Measurements from ENCODE around the gene TET2. TPM values are rescaled to one million over a fixed set of nuclear protein-coding genes. Genes with fewer than 3 reads are reported as not detected.

TET2 gene
- total RNA-seq, 1 experiment from 2014 or later, result 3.4 TPM

DNA sequence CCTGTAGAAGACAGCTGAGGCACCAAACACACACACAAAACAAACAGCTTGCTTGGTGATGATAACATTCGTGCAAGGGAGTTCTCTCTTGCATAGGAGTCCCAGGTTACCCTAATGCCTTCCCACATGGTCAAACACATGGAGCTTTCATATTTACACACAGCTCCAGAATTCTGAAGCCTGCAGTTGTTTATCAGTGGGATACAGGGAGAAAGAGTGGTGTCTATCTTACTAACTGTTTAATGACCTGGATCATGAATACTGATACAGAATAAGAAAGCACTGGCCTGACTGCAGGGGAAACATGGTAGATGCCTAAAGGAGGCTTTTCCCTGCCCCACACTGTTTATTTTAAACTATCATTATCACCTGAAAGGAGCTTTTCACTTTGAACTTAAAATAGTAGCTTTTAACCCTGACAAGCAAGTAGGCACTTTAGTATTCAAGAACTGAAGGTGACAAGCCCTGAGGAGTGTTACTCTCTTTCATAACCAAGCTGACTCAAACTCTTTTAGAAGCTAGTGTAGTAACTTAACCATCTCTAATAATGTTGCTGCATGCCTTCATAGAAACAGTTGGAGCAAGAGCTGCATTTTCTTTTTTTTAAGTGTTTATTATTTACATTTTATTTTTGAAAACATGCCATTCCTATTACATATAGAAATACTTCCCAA, 15.6 kb downstream of the TET2 start:
- no peaks in the 10 kb centered on the region for H3K9me3 Mint-ChIP-seq
- ATAC-seq, result peak; percentile 59
- H3K36me3 Mint-ChIP-seq, result no peaks in the 10 kb centered on the region
- no peak overlapping the region for H3K27ac Mint-ChIP-seq
- POLR2A ChIA-PET, result no interaction called here
- peaks cover 18% of the 10 kb centered on the region for H3K4me1 Mint-ChIP-seq
- no peak overlapping the region for H3K4me3 Mint-ChIP-seq
- H3K27me3 Mint-ChIP-seq (ENCODE audit: low read depth), result peaks cover 95% of the 10 kb centered on the region
- CTCF ChIA-PET, result no interaction called here
- TF ChIP-seq GABPB1 (CRISPR knock-in tag; IDR thresholded peaks at IDR 0.05) (no peak), ATF1 (CRISPR knock-in tag; IDR thresholded peaks at IDR 0.05) (no peak), ZNF416 (CRISPR knock-in tag; IDR thresholded peaks at IDR 0.05) (no peak), TEAD4 (CRISPR knock-in tag; IDR thresholded peaks at IDR 0.05) (no peak)
- TF ChIP-seq, protein P1, sequence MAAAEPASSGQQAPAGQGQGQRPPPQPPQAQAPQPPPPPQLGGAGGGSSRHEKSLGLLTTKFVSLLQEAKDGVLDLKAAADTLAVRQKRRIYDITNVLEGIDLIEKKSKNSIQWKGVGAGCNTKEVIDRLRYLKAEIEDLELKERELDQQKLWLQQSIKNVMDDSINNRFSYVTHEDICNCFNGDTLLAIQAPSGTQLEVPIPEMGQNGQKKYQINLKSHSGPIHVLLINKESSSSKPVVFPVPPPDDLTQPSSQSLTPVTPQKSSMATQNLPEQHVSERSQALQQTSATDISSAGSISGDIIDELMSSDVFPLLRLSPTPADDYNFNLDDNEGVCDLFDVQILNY (CRISPR knock-in tag; IDR thresholded peaks at IDR 0.05), result no peak
- TF ChIP-seq, protein P2, sequence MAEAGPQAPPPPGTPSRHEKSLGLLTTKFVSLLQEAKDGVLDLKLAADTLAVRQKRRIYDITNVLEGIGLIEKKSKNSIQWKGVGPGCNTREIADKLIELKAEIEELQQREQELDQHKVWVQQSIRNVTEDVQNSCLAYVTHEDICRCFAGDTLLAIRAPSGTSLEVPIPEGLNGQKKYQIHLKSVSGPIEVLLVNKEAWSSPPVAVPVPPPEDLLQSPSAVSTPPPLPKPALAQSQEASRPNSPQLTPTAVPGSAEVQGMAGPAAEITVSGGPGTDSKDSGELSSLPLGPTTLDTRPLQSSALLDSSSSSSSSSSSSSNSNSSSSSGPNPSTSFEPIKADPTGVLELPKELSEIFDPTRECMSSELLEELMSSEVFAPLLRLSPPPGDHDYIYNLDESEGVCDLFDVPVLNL (CRISPR knock-in tag; IDR thresholded peaks at IDR 0.05; ENCODE audit: borderline replicate concordance, low read depth), result no peak
- no peak for DNase-seq (ENCODE audit: low spot score)

DNA sequence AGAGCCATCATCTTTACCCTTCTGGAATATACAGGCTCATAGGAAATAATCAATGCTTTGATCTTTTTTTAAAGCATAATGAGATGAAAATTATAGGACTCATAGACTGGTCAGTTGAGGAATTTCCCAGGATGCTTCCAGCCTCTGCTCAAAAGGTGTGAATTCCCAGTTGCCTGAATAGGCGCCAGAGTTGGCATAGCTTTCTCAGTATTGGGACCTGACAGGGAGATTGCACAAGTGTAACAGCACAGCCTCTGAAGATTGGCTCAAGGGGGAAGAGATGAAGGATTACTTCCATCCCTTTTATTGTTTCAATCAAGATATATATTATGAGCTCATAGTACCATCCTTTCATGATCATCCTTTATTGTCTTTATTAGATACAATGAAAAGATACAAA, 17.9 kb downstream of the TET2 start:
- Mint-ChIP-seq H3K27ac (no peak overlapping the region), H3K4me3 (no peak overlapping the region), H3K9me3 (no peaks in the 10 kb centered on the region), H3K36me3 (no peaks in the 10 kb centered on the region), H3K27me3 (ENCODE audit: low read depth) (peaks cover 93% of the 10 kb centered on the region), H3K4me1 (peaks cover 8% of the 10 kb centered on the region)
- no peak for ATAC-seq
- ChIA-PET POLR2A (interaction anchor here (0.6 kb wide), 1 partner anchor 21 kb away, joined by 5 read pairs; no protein-coding TSS in a partner anchor), CTCF (interaction anchor here (0.6 kb wide), 1 partner anchor 32 kb away, joined by 3 read pairs; no protein-coding TSS in a partner anchor)
- no peak for DNase-seq (ENCODE audit: low spot score)
- TF ChIP-seq, protein P3, sequence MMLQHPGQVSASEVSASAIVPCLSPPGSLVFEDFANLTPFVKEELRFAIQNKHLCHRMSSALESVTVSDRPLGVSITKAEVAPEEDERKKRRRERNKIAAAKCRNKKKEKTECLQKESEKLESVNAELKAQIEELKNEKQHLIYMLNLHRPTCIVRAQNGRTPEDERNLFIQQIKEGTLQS (CRISPR knock-in tag; conservative IDR thresholded peaks at IDR 0.05), result no peak
- TF ChIP-seq, protein P4, sequence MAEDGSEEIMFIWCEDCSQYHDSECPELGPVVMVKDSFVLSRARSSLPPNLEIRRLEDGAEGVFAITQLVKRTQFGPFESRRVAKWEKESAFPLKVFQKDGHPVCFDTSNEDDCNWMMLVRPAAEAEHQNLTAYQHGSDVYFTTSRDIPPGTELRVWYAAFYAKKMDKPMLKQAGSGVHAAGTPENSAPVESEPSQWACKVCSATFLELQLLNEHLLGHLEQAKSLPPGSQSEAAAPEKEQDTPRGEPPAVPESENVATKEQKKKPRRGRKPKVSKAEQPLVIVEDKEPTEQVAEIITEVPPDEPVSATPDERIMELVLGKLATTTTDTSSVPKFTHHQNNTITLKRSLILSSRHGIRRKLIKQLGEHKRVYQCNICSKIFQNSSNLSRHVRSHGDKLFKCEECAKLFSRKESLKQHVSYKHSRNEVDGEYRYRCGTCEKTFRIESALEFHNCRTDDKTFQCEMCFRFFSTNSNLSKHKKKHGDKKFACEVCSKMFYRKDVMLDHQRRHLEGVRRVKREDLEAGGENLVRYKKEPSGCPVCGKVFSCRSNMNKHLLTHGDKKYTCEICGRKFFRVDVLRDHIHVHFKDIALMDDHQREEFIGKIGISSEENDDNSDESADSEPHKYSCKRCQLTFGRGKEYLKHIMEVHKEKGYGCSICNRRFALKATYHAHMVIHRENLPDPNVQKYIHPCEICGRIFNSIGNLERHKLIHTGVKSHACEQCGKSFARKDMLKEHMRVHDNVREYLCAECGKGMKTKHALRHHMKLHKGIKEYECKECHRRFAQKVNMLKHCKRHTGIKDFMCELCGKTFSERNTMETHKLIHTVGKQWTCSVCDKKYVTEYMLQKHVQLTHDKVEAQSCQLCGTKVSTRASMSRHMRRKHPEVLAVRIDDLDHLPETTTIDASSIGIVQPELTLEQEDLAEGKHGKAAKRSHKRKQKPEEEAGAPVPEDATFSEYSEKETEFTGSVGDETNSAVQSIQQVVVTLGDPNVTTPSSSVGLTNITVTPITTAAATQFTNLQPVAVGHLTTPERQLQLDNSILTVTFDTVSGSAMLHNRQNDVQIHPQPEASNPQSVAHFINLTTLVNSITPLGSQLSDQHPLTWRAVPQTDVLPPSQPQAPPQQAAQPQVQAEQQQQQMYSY (CRISPR knock-in tag; IDR thresholded peaks at IDR 0.05), result no peak
- TF ChIP-seq EMX1 (CRISPR knock-in tag; IDR thresholded peaks at IDR 0.05) (no peak), ZNF138 (CRISPR knock-in tag; conservative IDR thresholded peaks at IDR 0.05) (no peak), RORB (CRISPR knock-in tag; IDR thresholded peaks at IDR 0.05) (no peak), ZNF232 (CRISPR knock-in tag; IDR thresholded peaks at IDR 0.05) (no peak), ZNF219 (CRISPR knock-in tag; IDR thresholded peaks at IDR 0.05; ENCODE audit: borderline replicate concordance) (no peak), OVOL2 (CRISPR knock-in tag; IDR thresholded peaks at IDR 0.05; ENCODE audit: borderline replicate concordance) (no peak), JUN (CRISPR knock-in tag; IDR thresholded peaks at IDR 0.05) (no peak), SOX15 (CRISPR knock-in tag; IDR thresholded peaks at IDR 0.05) (no peak), KAT7 (CRISPR knock-in tag; IDR thresholded peaks at IDR 0.05; ENCODE audit: borderline replicate concordance) (no peak)
- TF ChIP-seq, protein P5, sequence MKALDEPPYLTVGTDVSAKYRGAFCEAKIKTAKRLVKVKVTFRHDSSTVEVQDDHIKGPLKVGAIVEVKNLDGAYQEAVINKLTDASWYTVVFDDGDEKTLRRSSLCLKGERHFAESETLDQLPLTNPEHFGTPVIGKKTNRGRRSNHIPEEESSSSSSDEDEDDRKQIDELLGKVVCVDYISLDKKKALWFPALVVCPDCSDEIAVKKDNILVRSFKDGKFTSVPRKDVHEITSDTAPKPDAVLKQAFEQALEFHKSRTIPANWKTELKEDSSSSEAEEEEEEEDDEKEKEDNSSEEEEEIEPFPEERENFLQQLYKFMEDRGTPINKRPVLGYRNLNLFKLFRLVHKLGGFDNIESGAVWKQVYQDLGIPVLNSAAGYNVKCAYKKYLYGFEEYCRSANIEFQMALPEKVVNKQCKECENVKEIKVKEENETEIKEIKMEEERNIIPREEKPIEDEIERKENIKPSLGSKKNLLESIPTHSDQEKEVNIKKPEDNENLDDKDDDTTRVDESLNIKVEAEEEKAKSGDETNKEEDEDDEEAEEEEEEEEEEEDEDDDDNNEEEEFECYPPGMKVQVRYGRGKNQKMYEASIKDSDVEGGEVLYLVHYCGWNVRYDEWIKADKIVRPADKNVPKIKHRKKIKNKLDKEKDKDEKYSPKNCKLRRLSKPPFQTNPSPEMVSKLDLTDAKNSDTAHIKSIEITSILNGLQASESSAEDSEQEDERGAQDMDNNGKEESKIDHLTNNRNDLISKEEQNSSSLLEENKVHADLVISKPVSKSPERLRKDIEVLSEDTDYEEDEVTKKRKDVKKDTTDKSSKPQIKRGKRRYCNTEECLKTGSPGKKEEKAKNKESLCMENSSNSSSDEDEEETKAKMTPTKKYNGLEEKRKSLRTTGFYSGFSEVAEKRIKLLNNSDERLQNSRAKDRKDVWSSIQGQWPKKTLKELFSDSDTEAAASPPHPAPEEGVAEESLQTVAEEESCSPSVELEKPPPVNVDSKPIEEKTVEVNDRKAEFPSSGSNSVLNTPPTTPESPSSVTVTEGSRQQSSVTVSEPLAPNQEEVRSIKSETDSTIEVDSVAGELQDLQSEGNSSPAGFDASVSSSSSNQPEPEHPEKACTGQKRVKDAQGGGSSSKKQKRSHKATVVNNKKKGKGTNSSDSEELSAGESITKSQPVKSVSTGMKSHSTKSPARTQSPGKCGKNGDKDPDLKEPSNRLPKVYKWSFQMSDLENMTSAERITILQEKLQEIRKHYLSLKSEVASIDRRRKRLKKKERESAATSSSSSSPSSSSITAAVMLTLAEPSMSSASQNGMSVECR (CRISPR knock-in tag; IDR thresholded peaks at IDR 0.05; ENCODE audit: borderline replicate concordance), result no peak
- TF ChIP-seq, protein P6, sequence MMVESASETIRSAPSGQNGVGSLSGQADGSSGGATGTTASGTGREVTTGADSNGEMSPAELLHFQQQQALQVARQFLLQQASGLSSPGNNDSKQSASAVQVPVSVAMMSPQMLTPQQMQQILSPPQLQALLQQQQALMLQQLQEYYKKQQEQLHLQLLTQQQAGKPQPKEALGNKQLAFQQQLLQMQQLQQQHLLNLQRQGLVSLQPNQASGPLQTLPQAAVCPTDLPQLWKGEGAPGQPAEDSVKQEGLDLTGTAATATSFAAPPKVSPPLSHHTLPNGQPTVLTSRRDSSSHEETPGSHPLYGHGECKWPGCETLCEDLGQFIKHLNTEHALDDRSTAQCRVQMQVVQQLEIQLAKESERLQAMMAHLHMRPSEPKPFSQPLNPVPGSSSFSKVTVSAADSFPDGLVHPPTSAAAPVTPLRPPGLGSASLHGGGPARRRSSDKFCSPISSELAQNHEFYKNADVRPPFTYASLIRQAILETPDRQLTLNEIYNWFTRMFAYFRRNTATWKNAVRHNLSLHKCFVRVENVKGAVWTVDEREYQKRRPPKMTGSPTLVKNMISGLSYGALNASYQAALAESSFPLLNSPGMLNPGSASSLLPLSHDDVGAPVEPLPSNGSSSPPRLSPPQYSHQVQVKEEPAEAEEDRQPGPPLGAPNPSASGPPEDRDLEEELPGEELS (CRISPR knock-in tag; IDR thresholded peaks at IDR 0.05), result no peak
- TF ChIP-seq, protein P7, sequence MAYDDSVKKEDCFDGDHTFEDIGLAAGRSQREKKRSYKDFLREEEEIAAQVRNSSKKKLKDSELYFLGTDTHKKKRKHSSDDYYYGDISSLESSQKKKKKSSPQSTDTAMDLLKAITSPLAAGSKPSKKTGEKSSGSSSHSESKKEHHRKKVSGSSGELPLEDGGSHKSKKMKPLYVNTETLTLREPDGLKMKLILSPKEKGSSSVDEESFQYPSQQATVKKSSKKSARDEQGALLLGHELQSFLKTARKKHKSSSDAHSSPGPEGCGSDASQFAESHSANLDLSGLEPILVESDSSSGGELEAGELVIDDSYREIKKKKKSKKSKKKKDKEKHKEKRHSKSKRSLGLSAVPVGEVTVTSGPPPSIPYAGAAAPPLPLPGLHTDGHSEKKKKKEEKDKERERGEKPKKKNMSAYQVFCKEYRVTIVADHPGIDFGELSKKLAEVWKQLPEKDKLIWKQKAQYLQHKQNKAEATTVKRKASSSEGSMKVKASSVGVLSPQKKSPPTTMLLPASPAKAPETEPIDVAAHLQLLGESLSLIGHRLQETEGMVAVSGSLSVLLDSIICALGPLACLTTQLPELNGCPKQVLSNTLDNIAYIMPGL (CRISPR knock-in tag; IDR thresholded peaks at IDR 0.05), result no peak

Data from WTC11 (cell line).